Vagina (tissue), 2 donors: ENCODE results near the gene MTHFSD. TPM values are rescaled to one million over a fixed set of nuclear protein-coding genes. Genes with fewer than 3 reads are reported as not detected.

Source experiments
- DNase-seq, 2 donors: peaks; one replicate each; pipeline ENCODE4 v3.0.0-alpha.2; 2017; ENCODE audit errors: extremely low spot score in 2 of 2
- H3K27ac ChIP-seq: fragments of 200-600 bp; sonication (generic); one replicate; pipeline ENCODE4 v1.5.1; 2019
- H3K27me3 ChIP-seq: fragments of 200-600 bp; sonication (generic); one replicate; pipeline ENCODE4 v1.5.1; 2019
- H3K36me3 ChIP-seq, 2 donors: fragments of 200-600 bp; sonication (generic); one replicate each; pipeline ENCODE4 v1.5.1; 2017 to 2019
- H3K4me1 ChIP-seq: fragments of 200-600 bp; sonication (generic); one replicate; pipeline ENCODE4 v1.5.1; 2019
- H3K4me3 ChIP-seq, 2 donors: fragments of 200-600 bp; sonication (generic); 1 replicate in 1 of 2; 2 replicates in 1 of 2; pipeline ENCODE4 v1.5.1; 2016 to 2019
- H3K9me3 ChIP-seq: fragments of 200-600 bp; sonication (generic); one replicate; pipeline ENCODE4 v1.5.1; 2019
- CTCF ChIP-seq, 3 experiments: fragments of 450-650 bp in 2 of 3; fragments of 200-600 bp in 1 of 3; sonication (generic) in 1 of 3; IDR thresholded peaks; one replicate each; pipeline ENCODE4 v1.5.1; 2017 to 2019; ENCODE audit warnings: antibody characterized with exemption in 3 of 3, mild to moderate bottlenecking in 2 of 3, moderate library complexity in 2 of 3
- POLR2A ChIP-seq, 2 donors: fragments of 450-650 bp; IDR thresholded peaks; one replicate each; pipeline ENCODE4 v1.6.1; 2017; ENCODE audit warnings: antibody characterized with exemption in 2 of 2, mild to moderate bottlenecking in 2 of 2, moderate library complexity in 2 of 2
- POLR2AphosphoS5 ChIP-seq, 2 donors: sonication (generic); formaldehyde crosslinking; IDR thresholded peaks; one replicate each; pipeline ENCODE4 v1.9.0; 2017; ENCODE audit warnings: antibody characterized with exemption in 2 of 2, mild to moderate bottlenecking in 2 of 2, low read depth in 1 of 2; ENCODE audit not compliant: insufficient read depth in 1 of 2
- intact Hi-C: fragments of 100-400 bp; cut with DNase I; formaldehyde crosslinking; loops from one replicate; pipeline ENCODE4 v1.15.1; 2023
- total RNA-seq: library from RNA; depleted of rRNA; stranded (reverse); fragments of >200 nt; gene quantifications from one replicate; pipeline ENCODE4 v1.2.3, GENCODE V29; 2016

The MTHFSD gene
- total RNA-seq, 1 donor from 2014 or later = 20.4 TPM

- Histone ChIP-seq H3K4me3 (no peak overlapping the region), H3K9me3 (no peaks in the 10 kb centered on the region), H3K36me3 (peaks cover 0 to 43% of the 10 kb centered on the region in 2 donors), H3K27me3 (no peaks in the 10 kb centered on the region), H3K27ac (no peak overlapping the region), H3K4me1 (no peaks in the 10 kb centered on the region)
- intact Hi-C loops = no loop called here
- no peak for DNase-seq
- TF ChIP-seq POLR2AphosphoS5 (IDR thresholded peaks at IDR 0.05; ENCODE audit: insufficient read depth in 1 of 2, low read depth in 1 of 2) (no peak), CTCF (IDR thresholded peaks at IDR 0.05) (no peak), POLR2A (IDR thresholded peaks at IDR 0.05) (no peak)
Observed at GRCh38 chr16:86536621-86537020, 18.4 kb downstream of the MTHFSD start.

GRCh38 chr16:86534779-86535615 is 20.0 kb downstream of the MTHFSD start:
- Histone ChIP-seq H3K4me3 (no peak overlapping the region), H3K36me3 (peaks cover 0 to 28% of the 10 kb centered on the region in 2 donors), H3K27me3 (no peaks in the 10 kb centered on the region), H3K27ac (no peak overlapping the region), H3K9me3 (no peaks in the 10 kb centered on the region), H3K4me1 (no peaks in the 10 kb centered on the region)
- no peak for TF ChIP-seq POLR2AphosphoS5 (IDR thresholded peaks at IDR 0.05; ENCODE audit: insufficient read depth in 1 of 2, low read depth in 1 of 2)
- TF ChIP-seq POLR2A (IDR thresholded peaks at IDR 0.05) = no peak
- no peak for TF ChIP-seq CTCF (IDR thresholded peaks at IDR 0.05)
- no peak for DNase-seq
- intact Hi-C loops = no loop called here

- intact Hi-C loops = no loop called here
- no peaks in the 10 kb centered on the region for H3K9me3 ChIP-seq
- no peak overlapping the region for H3K27ac ChIP-seq
- H3K4me3 ChIP-seq = no peak overlapping the region
- no peak for TF ChIP-seq POLR2A (IDR thresholded peaks at IDR 0.05)
- TF ChIP-seq CTCF (IDR thresholded peaks at IDR 0.05) = no peak
- no peak for TF ChIP-seq POLR2AphosphoS5 (IDR thresholded peaks at IDR 0.05; ENCODE audit: insufficient read depth in 1 of 2, low read depth in 1 of 2)
- H3K36me3 ChIP-seq = peaks cover 0 to 16% of the 10 kb centered on the region in 2 donors
- no peaks in the 10 kb centered on the region for H3K4me1 ChIP-seq
- no peaks in the 10 kb centered on the region for H3K27me3 ChIP-seq
- DNase-seq = no peak
Observed at GRCh38 chr16:86533767-86534351, 21.2 kb downstream of the MTHFSD start.

- Histone ChIP-seq H3K4me1 (no peaks in the 10 kb centered on the region), H3K36me3 (peaks cover 0 to 8% of the 10 kb centered on the region in 2 donors), H3K27ac (no peak overlapping the region), H3K27me3 (no peaks in the 10 kb centered on the region), H3K4me3 (no peak overlapping the region), H3K9me3 (no peaks in the 10 kb centered on the region)
- no peak for TF ChIP-seq POLR2A (IDR thresholded peaks at IDR 0.05)
- no peak for TF ChIP-seq POLR2AphosphoS5 (IDR thresholded peaks at IDR 0.05; ENCODE audit: insufficient read depth in 1 of 2, low read depth in 1 of 2)
- DNase-seq = no peak
- intact Hi-C loops = no loop called here
Observed at GRCh38 chr16:86533076-86533475, 22.0 kb downstream of the MTHFSD start.

- H3K36me3 ChIP-seq = peaks cover 0 to 6% of the 10 kb centered on the region in 2 donors
- TF ChIP-seq POLR2AphosphoS5 (IDR thresholded peaks at IDR 0.05; ENCODE audit: insufficient read depth in 1 of 2, low read depth in 1 of 2) (no peak), CTCF (IDR thresholded peaks at IDR 0.05) (no peak), POLR2A (IDR thresholded peaks at IDR 0.05) (no peak)
- no peak overlapping the region for H3K4me3 ChIP-seq
- no peaks in the 10 kb centered on the region for H3K27me3 ChIP-seq
- H3K4me1 ChIP-seq = no peaks in the 10 kb centered on the region
- intact Hi-C loops = no loop called here
- no peak overlapping the region for H3K27ac ChIP-seq
- H3K9me3 ChIP-seq = no peaks in the 10 kb centered on the region
- DNase-seq = no peak
Observed at GRCh38 chr16:86532526-86532815, 22.6 kb downstream of the MTHFSD start.
